Cerebellar cortex (tissue), 1 donor: Measurements from ENCODE around the gene TOMM20.

Experiments used
- DNase-seq: peaks from one replicate; pipeline ENCODE4 v3.0.0-alpha.2; 2015; ENCODE audit warnings: low spot score

Gene TOMM20

GRCh38 chr1:235063068-235063765, 65.4 kb downstream of the TOMM20 start:
- DNase-seq = no peak

- DNase-seq = peak; percentile 70
These were observed 67.8 kb downstream of the TOMM20 start for GRCh38 chr1:235060607-235061470.
